ENCODE measurements around the gene VPS54.

VPS54 gene

GRCh38 chr2:64062840-64063239 is 43.6 kb upstream of the VPS54 start:
- in situ Hi-C loops (cut with MboI; ENCODE audit: low sequenced_read_pairs, unreplicated experiment), result no loop called here
- no peak for TF ChIP-seq CTCF (IDR thresholded peaks at IDR 0.05; ENCODE audit: borderline replicate concordance, control extremely low read depth, extremely low read depth, insufficient read depth, missing control alignments)
- no peak for DNase-seq (ENCODE audit: low spot score)

GRCh38 chr2:64059270-64059669 is 40.0 kb upstream of the VPS54 start:
- no peak for TF ChIP-seq CTCF (IDR thresholded peaks at IDR 0.05; ENCODE audit: borderline replicate concordance, control extremely low read depth, extremely low read depth, insufficient read depth, missing control alignments)
- in situ Hi-C loops (cut with MboI; ENCODE audit: low sequenced_read_pairs, unreplicated experiment), result loop anchor here (5.0 kb wide), 1 partner anchor 83 kb away; the partner anchor contains the start of gene PELI1
- DNase-seq (ENCODE audit: low spot score), result no peak

GRCh38 chr2:64056021-64056420 is 36.8 kb upstream of the VPS54 start:
- DNase-seq (ENCODE audit: low spot score), result no peak
- no peak for TF ChIP-seq CTCF (IDR thresholded peaks at IDR 0.05; ENCODE audit: borderline replicate concordance, control extremely low read depth, extremely low read depth, insufficient read depth, missing control alignments)
- in situ Hi-C loops (cut with MboI; ENCODE audit: low sequenced_read_pairs, unreplicated experiment), result loop anchor here (5.0 kb wide), 1 partner anchor 86 kb away; the partner anchor contains the start of gene PELI1

GRCh38 chr2:64054161-64054915 is 35.1 kb upstream of the VPS54 start:
- in situ Hi-C loops (cut with MboI; ENCODE audit: low sequenced_read_pairs, unreplicated experiment), result loop anchor here (5.0 kb wide), 1 partner anchor 273 kb away; no protein-coding TSS in a partner anchor
- DNase-seq (ENCODE audit: low spot score), result no peak
- TF ChIP-seq CTCF (IDR thresholded peaks at IDR 0.05; ENCODE audit: borderline replicate concordance, control extremely low read depth, extremely low read depth, insufficient read depth, missing control alignments), result no peak

GRCh38 chr2:64052463-64053241 is 33.4 kb upstream of the VPS54 start:
- in situ Hi-C loops (cut with MboI; ENCODE audit: low sequenced_read_pairs, unreplicated experiment), result loop anchor here (5.0 kb wide), 1 partner anchor 275 kb away; no protein-coding TSS in a partner anchor
- TF ChIP-seq CTCF (IDR thresholded peaks at IDR 0.05; ENCODE audit: borderline replicate concordance, control extremely low read depth, extremely low read depth, insufficient read depth, missing control alignments), result no peak
- no peak for DNase-seq (ENCODE audit: low spot score)

GRCh38 chr2:64049633-64050220 is 30.5 kb upstream of the VPS54 start:
- TF ChIP-seq CTCF (IDR thresholded peaks at IDR 0.05; ENCODE audit: borderline replicate concordance, control extremely low read depth, extremely low read depth, insufficient read depth, missing control alignments), result peak; percentile 82
- in situ Hi-C loops (cut with MboI; ENCODE audit: low sequenced_read_pairs, unreplicated experiment), result loop anchor here (5.0 kb wide), 2 partner anchors 278 to 438 kb away; no protein-coding TSS in a partner anchor
- DNase-seq (ENCODE audit: low spot score), result peak; percentile 76
